Gastroesophageal sphincter (tissue), 3 donors: ENCODE results near the gene OTP.

Experiments
- EP300 ChIP-seq: sonication (generic); formaldehyde crosslinking; IDR thresholded peaks from one replicate; pipeline ENCODE4 v1.6.1; 2017; ENCODE audit warnings: antibody characterized with exemption, mild to moderate bottlenecking
- POLR2AphosphoS5 ChIP-seq: sonication (generic); formaldehyde crosslinking; IDR thresholded peaks from one replicate; pipeline ENCODE4 v1.6.1; 2017; ENCODE audit warnings: antibody characterized with exemption
- TF ChIP-seq, protein P1 (sequence below), 4 experiments: fragments of 200-600 bp in 2 of 4; fragments of 450-650 bp in 2 of 4; sonication (generic) in 1 of 4; IDR thresholded peaks; one replicate each; pipeline ENCODE4 v1.5.1; 2017 to 2019; ENCODE audit warnings: antibody characterized with exemption in 4 of 4, mild to moderate bottlenecking in 2 of 4, moderate library complexity in 2 of 4

DNA sequence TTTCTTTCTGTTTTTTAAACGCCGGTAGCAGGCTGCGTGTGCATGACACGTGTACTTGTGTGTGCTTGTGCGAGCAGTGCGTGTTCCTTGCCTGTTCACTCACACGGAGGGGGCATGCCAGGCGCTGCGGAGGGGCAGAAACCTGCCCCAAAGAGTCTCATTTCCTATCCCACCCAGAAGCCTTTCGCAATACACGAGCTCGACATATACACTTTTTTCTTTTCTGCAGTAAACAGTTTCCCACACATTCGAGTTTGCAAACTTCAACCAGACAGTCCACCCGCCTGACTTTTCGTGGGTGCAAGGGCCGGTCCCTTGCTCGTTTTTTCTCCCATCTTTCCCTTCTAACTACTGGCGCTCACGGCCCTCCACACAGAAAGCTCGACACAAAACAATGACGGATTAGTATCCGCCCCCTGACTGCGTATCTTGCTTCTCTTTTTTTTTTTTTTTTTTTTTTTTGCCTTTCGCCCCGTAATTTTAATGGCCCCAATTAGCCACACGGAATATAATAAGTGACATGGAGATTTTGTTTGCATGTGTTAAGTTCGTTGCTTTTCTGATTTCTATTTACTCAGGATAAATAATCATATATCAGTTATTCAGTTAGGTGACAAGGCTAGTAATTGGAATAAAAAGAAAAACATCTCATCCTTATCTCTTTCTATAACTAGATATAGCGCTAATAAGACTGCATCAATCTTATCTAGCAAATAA lies 5.3 kb upstream of the OTP start:
- TF ChIP-seq, protein P1, sequence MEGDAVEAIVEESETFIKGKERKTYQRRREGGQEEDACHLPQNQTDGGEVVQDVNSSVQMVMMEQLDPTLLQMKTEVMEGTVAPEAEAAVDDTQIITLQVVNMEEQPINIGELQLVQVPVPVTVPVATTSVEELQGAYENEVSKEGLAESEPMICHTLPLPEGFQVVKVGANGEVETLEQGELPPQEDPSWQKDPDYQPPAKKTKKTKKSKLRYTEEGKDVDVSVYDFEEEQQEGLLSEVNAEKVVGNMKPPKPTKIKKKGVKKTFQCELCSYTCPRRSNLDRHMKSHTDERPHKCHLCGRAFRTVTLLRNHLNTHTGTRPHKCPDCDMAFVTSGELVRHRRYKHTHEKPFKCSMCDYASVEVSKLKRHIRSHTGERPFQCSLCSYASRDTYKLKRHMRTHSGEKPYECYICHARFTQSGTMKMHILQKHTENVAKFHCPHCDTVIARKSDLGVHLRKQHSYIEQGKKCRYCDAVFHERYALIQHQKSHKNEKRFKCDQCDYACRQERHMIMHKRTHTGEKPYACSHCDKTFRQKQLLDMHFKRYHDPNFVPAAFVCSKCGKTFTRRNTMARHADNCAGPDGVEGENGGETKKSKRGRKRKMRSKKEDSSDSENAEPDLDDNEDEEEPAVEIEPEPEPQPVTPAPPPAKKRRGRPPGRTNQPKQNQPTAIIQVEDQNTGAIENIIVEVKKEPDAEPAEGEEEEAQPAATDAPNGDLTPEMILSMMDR (IDR thresholded peaks at IDR 0.05) = no peak
- no peak for TF ChIP-seq EP300
- TF ChIP-seq POLR2AphosphoS5 = no peak
